Mesothelial cell of epicardium (in vitro differentiated cells): ENCODE measurements around the gene VMO1. TPM values are rescaled to one million over a fixed set of nuclear protein-coding genes. Genes with fewer than 3 reads are reported as not detected.

Experiments
- DNase-seq, 2 experiments: peaks; one replicate each; pipeline ENCODE4 v3.0.0; 2021; ENCODE audit warnings: low spot score in 2 of 2; ENCODE audit not compliant: unreplicated experiment in 2 of 2
- H3K27ac Mint-ChIP-seq: 2 replicates; pipeline ENCODE4 v1.8.0; 2021; ENCODE audit warnings: mixed read lengths
- H3K27me3 Mint-ChIP-seq: 2 replicates; pipeline ENCODE4 v1.8.0; 2021; ENCODE audit warnings: low read depth, mixed read lengths
- H3K36me3 Mint-ChIP-seq: 2 replicates; pipeline ENCODE4 v1.8.0; 2021; ENCODE audit warnings: mixed read lengths
- H3K4me1 Mint-ChIP-seq: 2 replicates; pipeline ENCODE4 v1.8.0; 2021; ENCODE audit warnings: mixed read lengths
- H3K4me3 Mint-ChIP-seq: 2 replicates; pipeline ENCODE4 v1.8.0; 2021; ENCODE audit warnings: mild to moderate bottlenecking, moderate library complexity, mixed read lengths
- H3K9me3 Mint-ChIP-seq: 2 replicates; pipeline ENCODE4 v1.8.0; 2021; ENCODE audit warnings: mixed read lengths
- total RNA-seq: library from RNA; stranded (reverse); gene quantifications from 3 replicates; pipeline ENCODE4 v1.2.1, GENCODE V29; 2021
- TF ChIP-seq, protein P1 (sequence below): fragments of 200-600 bp; sonication (generic); IDR thresholded peaks from one replicate; pipeline ENCODE4 v1.5.0; 2021; ENCODE audit warnings: antibody characterized with exemption; ENCODE audit not compliant: unreplicated experiment

The VMO1 gene
- total RNA-seq, 1 donor from 2014 or later = 2.5 TPM

- Mint-ChIP-seq H3K27ac (no peak overlapping the region), H3K4me1 (peaks cover 11% of the 10 kb centered on the region), H3K4me3 (no peak overlapping the region), H3K27me3 (no peaks in the 10 kb centered on the region), H3K9me3 (no peaks in the 10 kb centered on the region), H3K36me3 (peaks cover 35% of the 10 kb centered on the region)
- no peak for DNase-seq
- TF ChIP-seq, protein P1, sequence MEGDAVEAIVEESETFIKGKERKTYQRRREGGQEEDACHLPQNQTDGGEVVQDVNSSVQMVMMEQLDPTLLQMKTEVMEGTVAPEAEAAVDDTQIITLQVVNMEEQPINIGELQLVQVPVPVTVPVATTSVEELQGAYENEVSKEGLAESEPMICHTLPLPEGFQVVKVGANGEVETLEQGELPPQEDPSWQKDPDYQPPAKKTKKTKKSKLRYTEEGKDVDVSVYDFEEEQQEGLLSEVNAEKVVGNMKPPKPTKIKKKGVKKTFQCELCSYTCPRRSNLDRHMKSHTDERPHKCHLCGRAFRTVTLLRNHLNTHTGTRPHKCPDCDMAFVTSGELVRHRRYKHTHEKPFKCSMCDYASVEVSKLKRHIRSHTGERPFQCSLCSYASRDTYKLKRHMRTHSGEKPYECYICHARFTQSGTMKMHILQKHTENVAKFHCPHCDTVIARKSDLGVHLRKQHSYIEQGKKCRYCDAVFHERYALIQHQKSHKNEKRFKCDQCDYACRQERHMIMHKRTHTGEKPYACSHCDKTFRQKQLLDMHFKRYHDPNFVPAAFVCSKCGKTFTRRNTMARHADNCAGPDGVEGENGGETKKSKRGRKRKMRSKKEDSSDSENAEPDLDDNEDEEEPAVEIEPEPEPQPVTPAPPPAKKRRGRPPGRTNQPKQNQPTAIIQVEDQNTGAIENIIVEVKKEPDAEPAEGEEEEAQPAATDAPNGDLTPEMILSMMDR = no peak
Observed at GRCh38 chr17:4812690-4813089, 26.5 kb upstream of the VMO1 start.

- Mint-ChIP-seq H3K27ac (no peak overlapping the region), H3K4me3 (no peak overlapping the region), H3K36me3 (peaks cover 30% of the 10 kb centered on the region), H3K4me1 (peaks cover 13% of the 10 kb centered on the region), H3K27me3 (no peaks in the 10 kb centered on the region), H3K9me3 (no peaks in the 10 kb centered on the region)
- TF ChIP-seq, protein P1 = no peak
- no peak for DNase-seq
Observed at GRCh38 chr17:4811471-4811870, 25.3 kb upstream of the VMO1 start.

GRCh38 chr17:4810696-4811290 is 24.6 kb upstream of the VMO1 start:
- no peak overlapping the region for H3K27ac Mint-ChIP-seq

DNA sequence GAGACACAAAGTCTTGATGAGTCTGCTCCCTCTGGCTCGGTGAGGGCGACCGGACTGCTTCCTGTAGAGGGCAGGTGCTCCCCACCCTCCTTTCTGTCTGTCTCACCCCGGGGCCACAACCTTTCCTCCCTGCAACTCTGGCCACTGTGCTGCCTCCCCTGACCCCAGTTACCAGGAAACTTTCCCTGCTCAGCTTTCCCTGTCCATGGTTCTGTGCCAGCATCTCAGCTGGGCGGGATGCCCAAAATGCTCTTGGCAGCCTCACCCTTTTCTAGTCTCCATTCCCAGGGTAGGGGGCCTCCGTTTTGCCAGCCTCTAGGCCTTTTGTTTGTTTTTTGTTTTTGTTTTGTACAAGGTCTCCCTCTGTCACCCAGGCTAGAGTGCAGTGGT is 22.2 kb upstream of the VMO1 start:
- Mint-ChIP-seq H3K27ac (no peak overlapping the region), H3K4me3 (peak overlapping the region; percentile 91), H3K9me3 (no peaks in the 10 kb centered on the region), H3K4me1 (peaks cover 19% of the 10 kb centered on the region), H3K36me3 (peaks cover 19% of the 10 kb centered on the region), H3K27me3 (no peaks in the 10 kb centered on the region)
- TF ChIP-seq, protein P1 = no peak
- no peak for DNase-seq

More at GRCh38 chr17:4810696-4811290, 24.6 kb upstream of the VMO1 start:
- Mint-ChIP-seq H3K27me3 (no peaks in the 10 kb centered on the region), H3K4me1 (peaks cover 19% of the 10 kb centered on the region), H3K4me3 (no peak overlapping the region), H3K9me3 (no peaks in the 10 kb centered on the region), H3K36me3 (peaks cover 28% of the 10 kb centered on the region)
- TF ChIP-seq, protein P1 = no peak
- no peak for DNase-seq

DNA sequence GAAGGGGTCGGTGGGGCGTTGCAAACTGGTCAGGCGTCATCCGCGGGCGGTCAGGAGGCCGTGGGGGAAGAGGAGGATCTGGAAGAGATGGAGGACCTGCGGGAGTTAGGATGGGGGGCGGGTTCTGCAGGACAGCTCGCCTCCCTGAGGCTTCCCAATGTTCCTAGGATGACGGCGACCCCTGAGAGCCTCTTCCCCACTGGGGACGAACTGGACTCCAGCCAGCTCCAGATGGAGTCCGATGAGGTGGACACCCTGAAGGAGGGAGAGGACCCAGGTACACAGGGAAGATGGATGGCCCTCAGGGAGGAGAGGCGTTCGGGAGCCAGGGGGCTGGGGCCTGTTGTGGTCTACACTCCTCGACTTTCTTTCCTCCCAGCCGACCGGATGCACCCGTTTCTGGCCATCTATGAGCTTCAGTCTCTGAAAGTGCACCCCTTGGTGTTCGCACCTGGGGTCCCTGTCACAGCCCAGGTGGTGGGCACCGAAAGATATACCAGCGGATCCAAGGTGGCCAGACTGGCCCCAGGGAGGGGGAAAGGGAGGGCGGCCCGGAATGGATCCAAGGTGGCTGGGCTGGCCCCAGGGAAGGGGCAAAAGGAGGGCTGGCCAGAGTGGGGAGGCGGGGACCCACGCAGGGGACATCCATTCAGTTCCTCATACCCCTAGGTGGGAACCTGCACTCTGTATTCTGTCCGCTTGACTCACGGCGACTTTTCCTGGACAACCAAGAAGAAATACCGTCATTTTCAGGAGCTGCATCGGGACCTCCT is 21.6 kb upstream of the VMO1 start:
- no peak for DNase-seq
- Mint-ChIP-seq H3K9me3 (no peaks in the 10 kb centered on the region), H3K27me3 (no peaks in the 10 kb centered on the region), H3K4me3 (peak overlapping the region; percentile 91), H3K36me3 (peaks cover 19% of the 10 kb centered on the region), H3K27ac (peak overlapping the region; percentile 75), H3K4me1 (peaks cover 19% of the 10 kb centered on the region)
- TF ChIP-seq, protein P1 = no peak
